Gastrocnemius medialis (tissue), 4 donors: ENCODE data around the gene HSD17B13.

Experiments used
- CTCF ChIP-seq, 5 experiments: fragments of 450-650 bp in 3 of 5; fragments of 200-600 bp in 2 of 5; sonication (generic) in 2 of 5; IDR thresholded peaks in 4 of 5; conservative IDR thresholded peaks in 1 of 5; 1 replicate in 4 of 5; 2 replicates in 1 of 5; pipeline ENCODE4 v1.5.1; 2016 to 2019; ENCODE audit warnings: antibody characterized with exemption in 5 of 5, mild to moderate bottlenecking in 3 of 5, moderate library complexity in 3 of 5
- POLR2A ChIP-seq, 2 donors: fragments of 450-650 bp; IDR thresholded peaks; one replicate each; pipeline ENCODE4 v1.6.1; 2017; ENCODE audit warnings: antibody characterized with exemption in 2 of 2, mild to moderate bottlenecking in 2 of 2, moderate library complexity in 2 of 2

- TF ChIP-seq POLR2A (IDR thresholded peaks at IDR 0.05) (no peak), CTCF (IDR thresholded peaks at IDR 0.05 in 4 of 5, conservative IDR thresholded peaks at IDR 0.05 in 1 of 5) (no peak)
These were observed 13.1 kb downstream of the HSD17B13 start for GRCh38 chr4:87309625-87310024.
